ENCODE measurements around the gene SETBP1.

The SETBP1 gene

DNA sequence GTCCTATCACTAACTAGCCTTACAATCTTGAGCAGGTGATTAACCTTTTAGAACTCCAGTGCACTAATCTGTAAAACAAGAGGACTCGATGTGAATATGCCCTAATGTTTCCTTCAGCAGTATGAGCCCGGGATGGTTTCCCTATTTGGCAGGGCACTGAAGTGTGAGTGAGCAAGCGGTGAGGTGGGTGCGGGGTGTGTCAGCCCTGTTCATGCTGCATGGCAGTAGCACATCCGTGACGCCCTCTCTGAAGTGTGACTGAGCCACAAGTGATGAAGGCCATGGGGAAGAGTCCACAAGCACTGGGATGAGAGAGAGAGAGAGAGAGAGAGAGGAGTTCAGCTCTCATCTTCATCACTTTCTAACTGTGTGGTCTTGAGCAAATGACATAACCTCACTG is 168.7 kb downstream of the SETBP1 start:
- no peak for DNase-seq

DNA sequence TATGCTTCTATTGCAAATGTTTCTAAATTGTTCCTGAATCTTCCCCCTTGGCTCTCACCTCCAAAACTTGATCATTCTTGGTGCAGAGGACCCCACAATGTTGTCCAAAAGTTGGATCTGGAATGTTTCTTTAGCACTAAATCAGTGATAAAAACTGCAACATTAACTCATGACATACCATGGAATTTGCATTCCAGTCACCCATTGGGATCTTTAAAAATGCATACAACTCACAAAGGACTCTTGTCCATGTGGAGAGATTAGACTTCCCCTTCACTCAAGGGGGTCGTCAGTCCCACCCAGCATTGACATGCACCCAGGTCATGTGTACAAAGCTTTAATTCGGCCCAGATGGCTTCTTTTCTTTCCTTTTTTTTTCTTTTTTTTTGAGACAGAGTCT is 169.3 kb downstream of the SETBP1 start:
- no peak for DNase-seq

DNA sequence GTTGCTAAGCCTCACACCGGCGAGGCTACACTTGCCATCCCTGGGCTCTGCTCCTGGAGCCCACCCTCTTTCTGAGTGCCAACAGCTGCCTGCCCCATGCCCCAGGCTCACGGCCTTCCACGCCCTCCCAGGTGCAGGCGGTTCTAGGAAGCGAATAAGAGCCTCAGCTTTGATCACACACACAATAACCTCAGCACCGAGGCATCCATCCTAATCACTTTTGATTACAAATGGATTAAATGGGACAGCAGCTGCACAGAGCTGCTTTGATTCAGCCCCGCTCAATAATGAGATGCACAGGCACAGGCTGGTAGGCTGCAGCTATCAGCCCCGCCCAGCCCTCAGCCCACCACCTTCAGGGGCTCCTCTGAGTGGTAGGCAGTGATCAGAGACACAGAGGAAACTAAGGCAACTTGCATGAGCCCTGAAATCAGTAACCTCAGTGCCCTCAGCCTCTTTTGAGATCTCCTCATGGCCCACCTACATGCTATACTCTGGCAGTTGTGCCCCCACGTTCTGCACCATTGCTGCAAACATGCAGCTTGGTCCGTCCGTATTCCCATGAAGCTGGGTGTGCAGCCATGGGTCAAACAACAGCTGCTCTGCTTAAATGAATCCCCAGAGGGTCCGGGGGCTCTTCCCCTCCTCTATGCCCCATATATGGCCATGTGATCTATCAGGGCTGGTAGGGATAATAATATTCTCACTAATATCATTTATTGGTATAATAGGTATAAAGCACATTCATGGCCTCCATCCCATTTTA is 171.4 kb downstream of the SETBP1 start:
- no peak for DNase-seq

GRCh38 chr18:44852818-44853217 is 172.1 kb downstream of the SETBP1 start:
- DNase-seq = no peak

DNA sequence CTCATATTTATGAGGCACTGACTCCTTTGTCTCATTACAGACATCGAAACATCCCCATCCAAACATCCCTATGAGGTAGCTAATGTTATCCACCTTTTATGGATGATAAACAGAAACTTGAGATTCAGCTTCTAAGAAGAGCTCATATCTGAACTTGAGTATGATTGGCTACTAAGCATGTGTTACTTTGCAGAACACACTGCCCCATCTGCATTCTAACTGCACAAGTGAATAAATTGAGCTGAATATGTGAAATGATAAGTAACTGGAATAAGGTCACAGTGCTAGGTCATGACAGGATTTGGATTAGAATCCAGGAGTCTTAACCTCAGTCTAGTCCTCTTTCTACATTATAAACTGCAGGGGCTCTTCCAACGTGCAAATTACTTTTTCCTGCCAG is 172.7 kb downstream of the SETBP1 start:
- no peak for DNase-seq

- DNase-seq = no peak
Measured at GRCh38 chr18:44855681-44856080, 175.0 kb downstream of the SETBP1 start.

GRCh38 chr18:44856157-44856556 is 175.5 kb downstream of the SETBP1 start:
- no peak for DNase-seq

DNA sequence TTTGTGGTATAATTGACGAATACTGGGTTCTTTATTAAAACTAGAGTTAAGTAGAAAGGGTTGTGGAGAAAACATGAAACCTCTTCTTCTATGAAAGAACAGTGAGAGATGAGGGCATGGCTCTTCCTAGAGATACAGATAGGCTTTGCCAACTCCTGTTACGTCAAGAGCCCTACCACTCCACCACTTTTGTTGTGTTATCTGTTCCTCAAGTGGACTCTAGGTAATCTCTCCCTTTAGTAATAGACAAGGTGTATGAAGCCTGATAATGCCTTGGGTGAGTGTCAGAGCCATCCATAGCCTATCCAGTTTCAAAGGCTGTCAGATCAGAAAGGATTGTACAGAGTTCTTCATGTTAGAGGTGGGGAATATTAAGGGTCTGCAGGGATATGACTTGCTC is 176.4 kb downstream of the SETBP1 start:
- no peak for DNase-seq

GRCh38 chr18:44857744-44858491 is 177.2 kb downstream of the SETBP1 start:
- no peak for DNase-seq

DNA sequence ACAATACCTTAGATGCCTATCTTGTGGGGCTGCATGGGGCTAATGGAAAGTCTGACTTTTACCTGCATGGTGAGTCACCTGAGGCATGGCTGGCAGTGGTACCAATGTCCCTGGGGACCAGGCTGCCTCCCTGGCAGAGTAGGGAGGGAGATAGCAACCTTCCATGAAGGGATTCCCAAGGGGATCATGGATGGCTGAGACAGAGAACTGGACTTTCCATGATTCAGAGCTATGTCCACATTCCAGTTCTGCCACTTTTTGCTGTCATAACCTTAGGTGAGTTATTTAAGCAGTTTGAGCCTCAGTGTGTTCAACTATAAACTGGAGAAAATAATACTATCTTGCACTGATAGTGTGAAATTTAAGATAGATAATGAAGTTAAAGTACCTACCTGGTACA is 178.6 kb downstream of the SETBP1 start:
- no peak for DNase-seq

DNA sequence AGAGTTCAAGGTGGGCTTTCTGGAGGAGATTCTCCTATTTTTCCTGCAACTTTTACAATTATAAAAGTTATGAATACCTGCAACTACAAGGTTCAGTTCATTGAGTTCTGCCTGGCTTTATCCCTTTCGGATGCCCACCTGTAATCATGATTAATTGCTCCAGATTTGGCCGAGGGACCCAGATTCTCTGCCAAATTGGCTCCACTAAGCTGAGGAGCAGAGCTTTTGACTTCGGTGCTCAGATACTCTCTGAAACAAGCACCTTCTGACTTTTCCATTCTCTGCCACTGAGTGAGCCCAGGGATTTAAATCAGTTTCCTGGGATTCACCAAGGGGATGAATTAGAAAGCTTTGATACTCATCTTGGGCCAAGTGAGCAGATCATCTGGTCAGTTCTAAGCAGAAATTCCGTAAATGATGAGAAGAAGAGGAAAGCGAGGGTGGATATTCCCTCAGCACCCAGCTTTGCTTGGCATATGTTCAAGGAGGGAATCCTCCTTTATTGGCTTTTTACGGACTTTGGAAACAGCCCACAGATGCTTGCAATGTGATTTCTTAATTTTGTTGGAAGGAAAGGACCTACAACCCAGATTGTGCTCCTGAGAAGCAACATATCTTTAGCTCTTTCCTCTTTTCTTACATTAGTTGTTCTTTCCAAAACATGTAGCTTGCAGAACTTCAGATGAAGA is 179.2 kb downstream of the SETBP1 start:
- DNase-seq = no peak

DNA sequence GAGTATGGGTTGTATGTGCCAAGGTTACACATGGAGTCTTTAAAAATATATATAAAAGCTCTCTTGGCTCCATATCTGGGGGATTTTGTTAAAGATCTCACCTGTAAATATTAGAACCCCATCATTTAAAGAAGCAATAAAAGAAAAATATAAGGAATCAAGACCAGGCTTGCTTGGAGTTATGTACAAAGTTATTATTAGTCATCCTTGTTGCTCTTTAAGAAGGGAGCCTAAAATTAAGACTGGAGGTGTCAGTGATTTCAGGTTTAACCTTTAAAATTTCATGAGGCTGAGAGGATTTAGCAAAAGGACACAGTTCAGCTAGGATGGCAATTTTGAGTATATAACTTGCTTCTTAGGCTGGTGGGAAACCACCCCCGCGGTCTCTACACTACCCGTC is 181.4 kb downstream of the SETBP1 start:
- DNase-seq = no peak

DNA sequence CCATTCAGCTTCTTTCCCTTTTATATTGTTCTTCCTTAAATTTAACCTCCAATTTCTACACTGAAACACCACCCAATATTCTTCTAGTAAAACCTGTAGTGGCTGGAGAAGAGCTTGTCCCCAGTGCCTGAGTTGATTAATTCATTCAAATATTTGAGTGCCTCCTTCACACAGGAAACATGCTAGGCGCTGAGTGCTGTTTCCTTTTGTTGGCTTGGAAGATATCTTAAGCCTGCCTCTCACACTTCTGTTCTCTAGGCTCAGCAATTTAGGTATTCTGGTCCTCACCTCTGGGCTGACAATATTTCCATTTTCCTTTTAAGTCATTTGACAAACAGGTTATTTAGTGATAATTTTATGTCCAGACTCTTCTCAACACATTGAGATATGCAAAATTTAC is 185.4 kb downstream of the SETBP1 start:
- DNase-seq = no peak

DNA sequence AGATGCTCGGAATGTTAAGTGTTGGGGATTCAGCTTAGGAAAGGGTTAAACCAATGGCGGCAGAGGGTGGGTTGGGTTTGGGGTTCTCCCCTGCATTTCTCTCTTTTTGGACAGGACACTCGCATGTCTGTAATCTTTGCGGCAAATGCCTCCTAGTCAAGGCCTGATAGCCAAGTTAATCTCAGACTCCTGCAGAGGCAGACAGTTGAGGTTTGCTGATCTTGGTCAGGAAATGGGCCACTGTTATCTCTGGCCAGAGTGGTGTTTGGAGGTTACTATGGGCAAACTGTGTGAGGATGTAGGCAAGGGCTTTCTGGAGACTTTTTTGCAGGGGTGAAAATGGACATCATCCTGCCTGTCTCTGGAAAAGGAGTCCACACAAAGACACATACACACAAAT is 188.8 kb downstream of the SETBP1 start:
- DNase-seq = no peak

- no peak for DNase-seq
Measured at GRCh38 chr18:44870631-44871502, 190.2 kb downstream of the SETBP1 start.

DNA sequence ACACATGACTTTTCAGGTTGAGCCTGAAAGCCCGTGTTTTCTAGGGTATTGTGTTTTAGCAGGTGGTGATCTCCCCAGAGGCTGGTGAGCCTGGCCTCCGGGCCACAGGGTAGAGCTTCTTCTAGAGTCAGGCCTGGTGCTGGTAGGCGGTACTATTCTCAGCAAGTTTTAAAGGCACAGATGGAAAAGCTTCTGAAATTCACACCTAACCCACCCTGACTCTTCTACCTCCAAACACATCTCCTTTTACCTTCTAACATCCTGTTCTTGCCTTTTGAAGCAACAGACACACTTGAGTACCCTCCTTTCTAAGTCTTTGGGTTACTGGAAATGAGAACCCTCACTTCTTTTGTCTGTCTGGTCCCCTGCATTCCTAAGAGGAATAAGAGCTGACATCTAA is 191.1 kb downstream of the SETBP1 start:
- DNase-seq = no peak

- DNase-seq = no peak
Measured at GRCh38 chr18:44876024-44876423, 195.3 kb downstream of the SETBP1 start.

DNA sequence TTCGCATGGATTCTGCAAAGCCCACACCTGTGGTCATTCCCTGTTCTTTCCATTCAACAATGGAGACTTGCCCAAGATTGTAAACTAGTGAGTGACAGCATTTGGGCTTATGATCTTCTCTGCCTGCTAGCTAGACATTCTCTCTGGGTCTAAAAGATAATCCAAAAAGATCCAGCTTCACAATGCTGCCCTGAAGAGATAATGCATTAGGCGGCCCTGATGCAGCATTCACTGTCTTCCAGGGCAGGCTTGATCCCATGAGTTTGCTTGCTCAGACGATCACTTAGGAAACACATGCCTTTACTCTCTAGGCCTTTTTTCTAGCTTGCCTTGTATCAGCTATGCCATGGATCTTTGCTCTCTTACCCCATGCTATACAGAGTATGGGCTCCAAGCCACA is 196.1 kb downstream of the SETBP1 start:
- no peak for DNase-seq

DNA sequence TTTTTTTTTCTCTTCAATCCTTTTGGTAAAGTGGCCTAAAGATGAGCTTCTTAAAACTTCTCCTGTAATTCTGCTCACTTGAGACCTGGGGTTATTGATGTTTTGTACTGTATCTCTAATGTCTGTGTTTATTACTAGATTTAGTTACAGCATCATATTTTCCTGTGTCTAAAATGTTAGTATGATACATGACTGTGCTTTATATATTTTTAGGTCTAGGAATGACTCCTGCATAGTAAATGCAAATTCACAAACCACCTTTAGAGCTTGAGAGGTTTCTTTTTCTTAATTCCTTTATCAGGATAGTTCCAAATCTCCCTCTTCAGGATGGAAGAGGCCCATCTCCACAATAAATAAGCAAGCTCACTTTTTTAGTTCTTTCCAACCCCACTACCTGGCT is 197.6 kb downstream of the SETBP1 start:
- no peak for DNase-seq

- no peak for DNase-seq
Measured at GRCh38 chr18:44880170-44880569, 199.5 kb downstream of the SETBP1 start.

DNA sequence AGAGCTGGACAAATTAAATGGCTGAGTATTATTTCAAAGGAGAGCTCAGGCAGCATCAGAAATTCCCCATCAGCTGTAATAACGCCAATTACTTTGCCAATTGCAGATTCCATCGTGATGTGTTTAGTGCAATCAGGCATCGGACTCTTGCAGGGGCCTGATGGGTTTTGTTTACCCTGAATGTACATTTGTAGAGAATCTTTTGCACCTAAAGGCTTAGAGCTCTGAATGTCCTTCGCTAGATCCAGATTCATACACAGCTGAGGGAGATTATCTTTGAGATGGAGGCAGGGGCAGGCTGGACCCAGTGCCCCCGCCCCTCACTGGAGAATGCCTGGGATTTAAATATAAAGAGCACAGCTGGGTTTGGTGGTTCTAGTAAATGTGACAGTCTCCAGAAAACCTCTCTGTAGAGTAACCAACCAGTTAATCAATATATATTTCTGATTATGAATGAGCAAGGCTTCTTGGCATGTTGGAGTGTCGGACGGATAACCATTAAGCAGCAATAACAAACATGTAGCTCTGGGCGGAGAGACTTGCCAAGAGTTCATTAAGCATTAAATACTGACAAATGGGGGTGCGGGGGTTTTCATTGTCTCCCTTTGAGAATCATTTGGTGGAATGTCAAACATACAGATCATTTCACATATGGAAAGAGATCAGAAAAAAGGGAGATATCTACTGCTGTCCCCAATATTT is 200.9 kb downstream of the SETBP1 start:
- no peak for DNase-seq

- no peak for DNase-seq
Measured at GRCh38 chr18:44882163-44882868, 201.6 kb downstream of the SETBP1 start.
